GM21515 (cell line): Measurements from ENCODE around the gene RFX4.
"Not testable (repeated sequence)": the region's sequence is repeated elsewhere in the genome, so short reads cannot be mapped to it uniquely, and the experiment has no call there.

Experiments
- ATAC-seq: cut with Tn5 transposase; IDR thresholded peaks from one replicate; pipeline ENCODE4 v1.9.1; 2021; ENCODE audit not compliant: unreplicated experiment

Gene RFX4

GRCh38 chr12:106590601-106591000, 7.8 kb downstream of the RFX4 start:
- no peak for ATAC-seq

- ATAC-seq, result no peak
Measured at GRCh38 chr12:106594447-106594846, 11.6 kb downstream of the RFX4 start.

- ATAC-seq, result no peak
Measured at GRCh38 chr12:106595268-106595667, 12.5 kb downstream of the RFX4 start.

GRCh38 chr12:106598003-106598402, 15.2 kb downstream of the RFX4 start:
- ATAC-seq, result no peak

- no peak for ATAC-seq
Measured at GRCh38 chr12:106599302-106599701, 16.5 kb downstream of the RFX4 start.

- no peak for ATAC-seq
Measured at GRCh38 chr12:106600503-106600902, 17.7 kb downstream of the RFX4 start.

GRCh38 chr12:106601031-106601430, 18.2 kb downstream of the RFX4 start:
- ATAC-seq, result no peak

- ATAC-seq, result no peak
Measured at GRCh38 chr12:106601496-106601895, 18.7 kb downstream of the RFX4 start.

- no peak for ATAC-seq
Measured at GRCh38 chr12:106602076-106602475, 19.3 kb downstream of the RFX4 start.

- no peak for ATAC-seq
Measured at GRCh38 chr12:106605254-106605653, 22.4 kb downstream of the RFX4 start.

- ATAC-seq, result not testable (repeated sequence)
Measured at GRCh38 chr12:106620588-106620987, 37.8 kb downstream of the RFX4 start.

GRCh38 chr12:106625976-106626375, 43.2 kb downstream of the RFX4 start:
- ATAC-seq, result no peak

- ATAC-seq, result no peak
Measured at GRCh38 chr12:106629797-106630659, 47.2 kb downstream of the RFX4 start.

GRCh38 chr12:106631150-106631549, 48.3 kb downstream of the RFX4 start:
- no peak for ATAC-seq

- no peak for ATAC-seq
Measured at GRCh38 chr12:106631797-106632196, 49.0 kb downstream of the RFX4 start.

GRCh38 chr12:106632797-106633450, 50.1 kb downstream of the RFX4 start:
- ATAC-seq, result no peak

GRCh38 chr12:106633451-106633823, 50.6 kb downstream of the RFX4 start:
- no peak for ATAC-seq

- ATAC-seq, result no peak
Measured at GRCh38 chr12:106634206-106634605, 51.4 kb downstream of the RFX4 start.

GRCh38 chr12:106643000-106643399, 60.2 kb downstream of the RFX4 start:
- no peak for ATAC-seq

GRCh38 chr12:106644335-106645073, 61.7 kb downstream of the RFX4 start:
- no peak for ATAC-seq

GRCh38 chr12:106645074-106645421, 62.2 kb downstream of the RFX4 start:
- no peak for ATAC-seq
